Erythroblast (primary cell): Measurements from ENCODE around the gene NCAPD3.

ENCODE experiments used
- GATA1 ChIP-seq: IDR thresholded peaks from 2 replicates; pipeline ENCODE4 v1.6.1; 2011; ENCODE audit warnings: low read depth, mild to moderate bottlenecking, control low read depth, low read length, moderate library complexity
- POLR2A ChIP-seq: IDR thresholded peaks from 2 replicates; pipeline ENCODE4 v1.6.1; 2011; ENCODE audit warnings: mild to moderate bottlenecking, low read length

- TF ChIP-seq POLR2A = no peak
- no peak for TF ChIP-seq GATA1
Observed at GRCh38 chr11:134229126-134229790, 5.5 kb upstream of the NCAPD3 start.
